Renal cortical epithelial cell (primary cell): ENCODE results near the gene SCRN1. TPM values are rescaled to one million over a fixed set of nuclear protein-coding genes. Genes with fewer than 3 reads are reported as not detected.
"Not testable (repeated sequence)": the region's sequence is repeated elsewhere in the genome, so short reads cannot be mapped to it uniquely, and the experiment has no call there.

Experiments
- DNase-seq: peaks from one replicate; pipeline ENCODE4 v3.0.0-alpha.2; 2011; ENCODE audit warnings: low read depth
- total RNA-seq: library from RNA; depleted of rRNA; stranded (reverse); fragments of >200 nt; gene quantifications from 2 replicates; pipeline ENCODE4 v1.2.3, GENCODE V29; 2014

Gene SCRN1
- total RNA-seq, 1 donor from 2014 or later, result 127 TPM

DNA sequence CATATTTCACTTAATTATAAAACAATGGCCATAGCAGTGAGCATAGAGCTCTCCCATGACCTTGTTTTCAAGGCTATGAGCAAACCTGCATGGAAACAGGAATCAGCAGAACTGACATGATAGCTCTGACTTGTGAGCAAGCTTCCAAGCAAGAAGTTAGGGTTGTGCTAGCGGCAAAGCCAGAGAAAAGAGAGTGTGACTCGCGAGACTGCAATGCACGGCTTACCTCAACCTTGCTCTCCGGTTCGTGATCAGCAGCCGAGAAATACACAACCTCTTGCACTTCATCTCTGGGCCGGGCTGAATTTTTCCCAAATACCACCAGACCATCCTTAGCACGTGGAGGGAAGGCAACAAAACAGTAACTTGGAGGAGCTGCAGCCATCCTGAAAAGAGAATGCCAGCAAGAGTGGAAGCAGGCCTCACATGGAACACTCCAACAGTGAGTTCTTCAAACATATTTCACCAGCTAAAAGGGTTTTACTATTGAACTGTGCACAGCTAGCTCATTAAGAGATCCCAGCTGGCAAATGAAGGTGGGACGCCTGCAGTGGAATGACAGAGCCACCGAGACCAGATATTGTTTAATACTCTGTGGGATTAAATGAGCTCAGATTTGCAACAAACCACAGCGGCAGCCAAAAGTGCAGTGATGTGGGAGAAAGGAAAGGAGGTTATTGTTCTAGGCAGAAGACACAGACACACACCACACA, 20.8 kb downstream of the SCRN1 start:
- peak; percentile 86 for DNase-seq

DNA sequence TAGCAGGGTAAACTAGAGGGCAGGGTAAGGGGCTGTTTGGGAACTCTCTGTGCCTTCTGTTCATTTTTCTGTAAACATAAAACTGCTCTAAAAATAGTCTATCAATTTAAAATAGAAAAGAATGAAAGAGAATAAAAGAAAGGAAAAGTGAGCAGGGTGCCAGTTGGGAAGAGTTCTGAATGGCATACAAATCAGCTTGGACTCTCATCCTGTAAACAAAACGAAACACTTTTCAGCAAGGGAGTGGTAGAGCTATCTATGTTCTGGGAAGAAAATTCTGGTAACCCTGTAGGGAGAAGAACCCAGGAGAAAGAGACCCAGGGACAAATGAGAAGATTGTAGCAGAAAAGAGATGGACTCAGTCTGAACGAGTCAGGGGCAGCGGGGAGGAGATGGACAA, 24.6 kb downstream of the SCRN1 start:
- DNase-seq, result no peak

DNA sequence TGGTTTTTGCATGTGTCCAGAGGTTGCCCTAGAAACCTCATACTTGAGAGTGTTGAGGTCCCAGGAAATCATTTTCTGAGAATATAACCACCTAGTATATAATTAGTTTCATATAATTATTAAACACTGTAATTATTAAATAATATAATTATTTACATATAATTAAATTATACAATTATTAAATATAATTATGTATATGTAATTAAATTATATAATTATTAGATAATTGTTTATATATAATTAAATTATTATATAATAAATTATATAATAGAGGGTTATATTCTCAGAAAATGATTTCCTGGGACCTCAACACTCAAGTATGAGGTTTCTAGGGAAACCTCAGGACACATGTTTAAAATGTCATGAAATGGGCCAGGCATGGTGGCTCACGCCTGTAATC, 27.6 kb downstream of the SCRN1 start:
- no peak for DNase-seq

DNA sequence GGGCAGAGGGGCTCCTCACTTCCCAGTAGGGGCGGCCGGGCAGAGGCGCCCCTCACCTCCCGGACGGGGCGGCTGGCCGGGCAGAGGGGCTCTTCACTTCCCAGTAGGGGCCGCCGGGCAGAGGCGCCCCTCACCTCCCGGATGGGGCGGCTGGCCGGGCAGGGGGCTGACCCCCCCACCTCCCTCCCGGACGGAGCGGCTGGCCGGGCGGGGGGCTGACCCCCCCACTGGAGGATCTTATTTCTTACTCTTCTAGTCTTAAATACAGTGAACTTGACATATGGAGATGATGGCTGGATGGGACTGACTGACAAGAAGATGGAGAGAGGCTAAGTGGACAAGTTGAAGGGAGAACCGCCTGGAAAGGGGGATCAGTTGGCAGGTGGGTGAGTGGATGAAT, 28.0 kb downstream of the SCRN1 start:
- not testable (repeated sequence) for DNase-seq

DNA sequence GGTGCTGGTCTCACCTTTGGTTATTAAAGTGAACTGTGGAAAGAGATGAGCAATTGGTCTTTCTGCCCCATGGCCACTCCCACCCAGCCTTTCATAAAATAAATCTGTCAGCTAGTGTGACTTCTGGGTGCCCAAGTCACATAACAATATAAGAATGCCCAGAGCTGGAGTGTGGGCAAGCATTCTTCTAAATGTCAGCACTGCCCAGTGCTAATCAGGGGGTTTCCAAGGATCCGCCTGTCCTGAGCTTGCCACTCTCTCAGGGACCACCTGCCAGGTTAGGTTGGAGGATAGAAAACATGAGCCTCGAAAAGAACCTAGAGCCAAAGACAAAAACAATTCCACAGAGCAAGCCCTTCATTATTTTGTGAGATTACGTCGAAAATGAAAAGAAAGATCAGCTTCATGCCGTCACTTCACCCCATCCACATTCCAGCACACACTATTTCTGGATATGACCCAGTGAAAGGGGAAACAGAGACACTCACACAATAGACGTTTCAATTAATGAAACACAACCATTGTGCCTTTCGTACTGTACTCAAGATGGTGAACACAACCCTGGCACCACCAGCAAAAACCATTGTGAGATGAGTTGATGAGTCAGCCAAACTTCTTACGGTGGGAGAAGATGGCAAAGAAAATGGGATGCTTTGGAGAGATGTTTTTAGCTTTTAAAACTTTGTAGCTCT, 30.8 kb downstream of the SCRN1 start:
- DNase-seq, result no peak

DNA sequence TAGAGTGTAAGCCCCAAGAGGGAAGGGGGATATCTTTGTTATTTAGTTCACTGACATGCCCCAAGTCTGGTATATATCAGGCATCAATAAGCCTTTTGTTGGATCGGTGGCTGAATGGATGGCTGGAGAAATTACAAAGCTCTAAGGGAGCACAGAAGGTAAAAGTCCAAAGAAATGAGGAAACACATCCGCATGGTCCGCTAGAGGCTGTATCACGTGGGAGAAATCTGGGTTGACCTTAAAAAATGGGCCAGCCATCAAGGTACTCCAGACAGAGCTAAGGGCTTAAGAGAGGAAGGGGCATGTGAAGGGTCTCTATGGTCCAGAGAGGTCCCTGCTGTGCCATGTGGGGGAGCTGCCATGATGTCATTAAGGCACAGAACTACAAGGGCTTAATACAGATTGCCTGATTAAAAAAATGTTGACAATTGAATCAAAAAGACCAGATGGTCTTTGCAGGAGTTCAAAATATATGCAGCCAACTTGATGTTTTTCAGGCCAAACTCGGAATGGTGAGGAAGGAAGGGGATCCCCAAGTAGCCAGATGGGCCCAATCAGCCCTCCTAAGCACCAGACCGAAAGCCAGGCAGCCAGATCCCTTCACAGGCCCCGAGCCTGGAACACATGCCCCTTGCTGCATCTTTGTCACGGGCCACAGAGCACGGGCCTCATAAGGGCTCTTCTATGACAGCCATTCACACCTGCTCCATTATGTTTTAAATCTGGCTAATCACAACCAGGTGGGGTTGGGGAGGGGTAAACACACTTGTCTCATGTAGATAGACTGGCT, 31.9 kb downstream of the SCRN1 start:
- DNase-seq, result no peak

DNA sequence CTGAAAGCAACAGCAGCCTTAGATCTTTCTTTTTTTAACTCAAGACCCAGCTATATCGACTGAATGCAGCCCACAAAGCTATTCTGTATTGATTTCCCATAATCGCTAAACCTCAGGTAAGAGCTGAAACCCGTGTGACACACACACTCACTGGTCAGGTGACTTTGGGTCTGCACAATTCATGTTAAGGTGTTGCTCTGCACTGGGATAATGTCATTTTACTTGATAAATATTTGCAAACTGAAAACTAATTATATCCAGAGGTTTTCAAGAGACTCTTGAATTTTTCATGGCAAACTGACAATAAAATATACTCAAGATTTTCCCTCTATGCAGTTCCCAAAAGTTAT, 33.1 kb downstream of the SCRN1 start:
- DNase-seq, result no peak

DNA sequence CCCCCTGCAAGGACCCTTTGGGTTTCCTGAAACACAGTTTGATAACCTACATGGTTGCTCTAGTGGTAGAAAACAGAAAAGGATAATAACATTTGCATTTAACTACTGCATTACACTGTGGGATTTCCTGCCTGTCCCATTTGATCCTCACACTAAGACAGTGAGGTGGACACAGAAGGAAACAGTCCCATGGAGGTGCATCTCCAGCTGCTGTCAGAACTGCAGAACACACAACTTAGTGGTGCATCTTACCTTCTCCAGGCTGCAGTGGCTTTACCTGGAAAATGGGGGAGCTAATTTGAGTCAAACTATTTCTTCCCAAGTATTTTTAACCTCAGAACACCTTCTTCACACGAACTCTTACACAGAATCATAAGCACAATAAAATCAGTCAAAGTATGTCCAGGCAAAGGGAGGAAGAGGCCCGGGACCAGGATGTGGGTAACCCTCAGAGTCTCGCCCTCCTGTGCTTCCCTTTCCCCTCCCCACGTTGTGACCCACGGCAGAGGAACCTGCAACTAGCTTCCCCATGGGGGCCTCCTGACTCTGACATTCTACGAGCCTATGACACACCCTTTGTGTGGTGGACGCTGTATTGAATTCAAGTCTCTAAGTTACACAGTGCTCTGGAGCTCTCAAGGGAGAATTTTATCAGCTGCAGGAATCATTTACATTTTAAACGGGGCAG, 33.7 kb downstream of the SCRN1 start:
- no peak for DNase-seq

DNA sequence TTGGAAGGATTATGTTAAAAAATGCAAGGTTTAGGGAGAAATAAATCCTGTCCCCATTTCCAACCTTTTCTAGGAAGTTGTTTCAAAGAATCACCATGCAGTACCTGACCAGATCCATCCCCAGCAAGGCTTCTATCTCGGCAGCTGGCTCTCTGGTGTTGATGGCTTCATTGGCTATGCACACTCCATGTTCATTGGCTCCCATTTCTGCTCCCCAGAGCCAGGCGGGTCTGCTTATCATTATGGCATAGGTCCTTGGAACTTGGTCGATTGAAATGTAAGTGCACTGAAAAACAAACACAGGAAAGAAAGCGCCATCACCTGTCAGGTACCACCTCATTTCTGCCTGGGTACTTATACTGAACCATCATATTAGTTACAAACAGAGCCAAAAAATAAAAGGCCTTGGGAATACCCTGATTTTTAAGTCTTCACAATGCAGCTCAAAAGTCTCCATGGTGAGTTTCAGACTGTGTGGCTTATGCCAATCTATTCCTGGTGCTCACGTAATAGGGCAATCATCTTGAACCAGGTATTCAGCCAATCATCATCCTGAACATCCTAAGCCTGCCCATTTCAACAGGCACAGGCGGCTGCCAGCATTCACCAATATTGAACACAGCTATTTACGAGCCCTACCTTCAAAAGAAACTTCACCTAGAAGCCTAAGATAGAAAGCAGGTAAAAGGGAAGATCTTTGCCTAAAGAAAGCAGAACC, 34.4 kb downstream of the SCRN1 start:
- no peak for DNase-seq

DNA sequence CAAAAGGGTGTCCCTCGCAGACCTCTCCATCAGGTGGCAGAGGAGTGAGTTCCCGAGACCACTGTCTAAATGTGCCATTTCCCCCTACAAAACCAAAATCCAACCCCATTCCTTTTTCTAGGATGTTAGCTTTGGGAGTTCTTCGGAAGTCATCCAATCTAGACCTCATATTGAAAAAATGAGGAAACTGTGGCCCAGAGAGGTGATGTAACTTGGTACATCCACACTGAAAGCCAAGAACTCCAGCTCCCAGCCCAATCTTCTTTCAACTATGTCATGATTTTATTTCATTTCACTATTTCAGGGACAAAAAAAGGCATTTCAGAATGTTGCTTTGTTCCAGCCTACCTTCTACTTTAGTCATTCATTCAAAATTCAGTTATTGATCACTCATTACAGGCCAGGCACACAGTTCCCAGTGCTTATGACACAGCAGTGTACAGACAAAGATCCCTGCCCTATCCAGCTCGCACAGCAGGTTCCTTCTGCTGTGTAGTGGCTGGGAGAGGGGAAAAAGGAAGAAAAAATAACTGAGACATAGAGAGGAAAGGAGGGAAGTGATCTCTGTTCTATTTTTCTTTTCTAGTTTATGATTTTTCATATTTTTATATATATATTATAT, 35.8 kb downstream of the SCRN1 start:
- DNase-seq, result no peak

DNA sequence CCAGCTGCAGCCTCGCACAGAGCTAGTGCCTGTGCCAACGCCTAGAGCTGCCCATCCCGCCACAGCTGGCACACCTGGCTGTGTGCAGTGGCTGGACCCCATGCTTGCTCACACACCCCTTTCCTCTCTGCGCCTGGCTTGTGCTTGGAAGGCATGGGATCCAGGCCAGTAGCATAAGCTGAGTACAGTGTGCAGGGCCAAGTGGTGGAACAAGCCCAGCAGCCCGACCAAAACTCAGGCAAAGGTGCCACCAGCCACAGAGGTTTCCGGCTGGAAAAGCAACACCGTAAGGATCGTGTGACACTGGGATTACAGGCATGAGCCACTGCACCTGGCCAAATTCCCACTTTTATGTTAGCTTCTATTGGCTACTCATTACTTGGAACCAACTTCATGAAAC, 38.4 kb downstream of the SCRN1 start:
- DNase-seq, result no peak

DNA sequence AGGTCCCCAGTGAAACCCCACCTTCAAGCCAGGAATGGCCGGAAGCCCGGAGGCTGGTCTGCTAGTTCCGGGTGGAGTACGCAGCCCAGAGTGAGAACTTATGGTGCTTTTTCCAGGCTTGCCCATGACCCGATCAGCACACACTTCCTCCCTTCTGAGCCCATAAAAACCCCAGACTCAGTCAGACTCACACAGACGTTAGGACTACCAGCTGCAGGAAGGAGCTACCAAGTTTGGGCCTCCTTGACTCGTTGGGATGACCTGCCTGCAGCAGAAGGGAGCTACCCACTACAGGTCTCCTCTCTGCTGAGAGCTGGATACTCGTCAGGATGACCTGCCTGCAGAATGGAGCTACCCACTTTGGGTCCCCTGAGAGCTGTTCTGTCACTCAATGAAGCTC, 39.1 kb downstream of the SCRN1 start:
- no peak for DNase-seq

DNA sequence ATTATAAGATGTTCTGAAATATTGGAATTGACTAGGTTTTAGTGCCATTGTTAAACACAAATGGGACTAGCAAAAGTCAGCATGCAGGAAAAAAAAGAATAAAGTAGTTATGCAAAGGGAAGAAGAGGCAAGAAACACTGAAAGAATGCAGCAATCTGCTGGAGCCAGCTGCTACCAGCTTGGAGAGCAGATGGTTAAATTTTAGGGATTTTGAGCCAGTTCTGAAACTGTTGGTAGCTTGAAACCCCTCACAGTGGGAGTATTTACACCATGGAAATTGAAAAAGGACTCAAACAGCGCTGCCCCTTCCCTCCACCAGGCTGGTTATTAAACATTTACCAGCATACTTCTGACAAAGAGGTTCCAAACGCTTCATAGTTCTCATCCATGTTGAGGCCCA, 41.0 kb downstream of the SCRN1 start:
- DNase-seq, result no peak

DNA sequence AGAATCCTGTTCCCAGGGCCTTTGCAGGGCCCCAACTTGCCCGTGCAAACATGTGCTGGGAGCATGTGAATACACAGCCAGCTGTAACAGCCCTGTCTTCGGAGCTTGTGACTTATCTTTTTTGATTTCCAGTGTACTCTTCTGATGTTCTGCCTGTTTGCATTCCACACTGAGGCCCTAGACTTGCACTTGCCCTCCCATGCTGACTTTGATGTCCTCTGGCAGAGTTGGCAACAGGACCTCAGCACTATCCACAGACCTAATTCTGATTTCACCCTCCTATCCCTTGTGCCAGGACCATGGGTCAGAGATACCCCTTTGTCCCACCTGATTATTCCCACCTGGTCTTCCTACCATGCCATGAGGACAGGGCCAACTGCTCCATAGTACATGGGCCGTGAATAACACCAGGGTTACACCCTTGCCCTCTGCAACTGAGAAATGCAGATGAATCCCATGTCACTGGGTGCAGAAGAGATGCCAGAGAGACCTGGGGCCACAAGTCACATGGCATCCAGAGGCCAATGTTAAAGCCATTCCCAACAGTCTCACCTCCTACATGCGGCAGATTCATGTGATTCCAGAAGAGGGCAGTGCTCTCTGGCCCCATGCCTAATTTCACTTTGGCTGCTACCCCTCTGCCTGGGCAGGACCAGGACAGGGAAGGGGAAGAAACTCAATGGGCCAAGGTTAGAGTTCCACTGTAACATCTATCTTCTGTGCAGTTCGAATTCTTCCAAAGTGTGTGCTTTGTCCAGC, 43.0 kb downstream of the SCRN1 start:
- peak; percentile 21 for DNase-seq

DNA sequence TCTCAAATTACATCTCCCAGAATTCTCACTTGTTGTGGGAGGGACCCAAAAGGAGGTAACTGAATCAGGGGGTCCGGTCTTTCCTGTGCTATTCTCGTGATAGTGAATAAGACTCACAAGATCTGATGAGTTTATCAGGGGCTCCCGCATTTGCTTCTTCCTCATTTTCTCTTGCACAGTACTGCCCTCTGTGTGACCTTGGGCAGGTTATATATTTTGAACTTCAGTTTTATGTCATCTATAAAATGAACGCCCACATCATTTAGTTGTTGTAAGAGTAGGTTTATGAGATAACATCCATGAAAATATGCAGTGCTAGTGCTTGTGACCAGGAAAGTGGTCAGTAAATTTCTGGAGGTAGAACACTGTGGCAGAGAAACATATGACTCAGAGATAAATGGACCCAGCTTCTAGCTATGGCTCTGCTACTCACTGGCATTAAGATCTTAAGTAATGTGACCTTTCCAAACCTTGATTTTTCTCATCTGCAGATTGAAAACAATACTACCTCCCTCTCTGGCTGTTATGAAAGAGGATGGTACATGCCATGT, 44.3 kb downstream of the SCRN1 start:
- DNase-seq, result peak; percentile 18

DNA sequence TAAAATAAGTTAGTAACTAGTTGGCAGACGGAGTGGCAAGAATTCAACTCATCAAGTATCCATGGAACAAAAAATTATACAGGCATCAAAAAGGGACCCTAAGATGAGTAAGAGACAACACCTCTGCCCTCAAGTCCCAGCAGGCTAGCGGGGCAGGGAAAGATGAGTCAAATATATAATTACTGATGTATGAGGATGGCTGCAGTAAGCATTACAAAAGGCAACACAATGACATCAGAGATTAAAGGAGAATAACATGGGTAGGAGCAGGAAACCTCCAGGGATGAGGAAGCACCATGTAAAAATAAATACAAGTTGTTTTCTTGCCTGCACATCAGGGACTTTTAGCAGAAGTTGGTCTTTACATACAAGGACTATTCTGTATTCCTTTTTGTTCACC, 49.4 kb downstream of the SCRN1 start:
- no peak for DNase-seq

DNA sequence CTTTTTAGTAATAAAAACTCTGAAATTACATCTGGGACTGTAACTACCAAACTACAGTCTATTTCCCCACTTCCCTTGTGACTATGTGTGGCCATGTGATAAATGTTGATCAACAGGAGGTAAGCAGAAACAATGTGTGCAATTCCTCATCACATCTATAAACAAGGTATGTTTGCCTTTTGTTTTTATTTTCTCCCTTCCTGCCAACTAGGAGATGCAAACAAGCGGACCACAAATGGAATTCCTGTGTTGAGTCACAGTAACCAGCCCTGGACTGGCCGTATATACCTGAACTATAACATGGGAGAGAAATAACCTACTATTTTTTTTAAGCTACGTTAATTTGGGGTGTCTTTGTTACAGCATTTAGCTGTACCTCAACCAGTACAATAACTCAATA, 52.5 kb downstream of the SCRN1 start:
- peak; percentile 22 for DNase-seq

DNA sequence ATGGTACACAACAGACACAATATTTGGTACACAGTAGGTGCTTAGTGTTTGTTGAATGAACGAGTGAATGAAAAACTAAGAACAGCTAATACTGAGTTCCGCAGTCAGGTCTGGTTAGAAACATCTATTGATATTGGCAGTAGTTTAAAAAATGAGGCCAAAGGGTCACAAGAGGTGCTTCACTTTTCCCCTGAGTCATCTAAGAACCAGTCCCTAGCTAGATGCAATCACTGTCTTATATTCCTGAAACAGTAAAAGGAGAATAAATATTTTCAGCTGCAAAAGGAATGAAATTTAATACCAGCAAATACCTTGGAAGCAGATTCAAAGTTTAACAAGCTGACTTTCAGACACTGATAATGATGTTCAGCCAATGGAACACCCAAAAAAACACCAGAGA, 54.5 kb downstream of the SCRN1 start:
- no peak for DNase-seq

DNA sequence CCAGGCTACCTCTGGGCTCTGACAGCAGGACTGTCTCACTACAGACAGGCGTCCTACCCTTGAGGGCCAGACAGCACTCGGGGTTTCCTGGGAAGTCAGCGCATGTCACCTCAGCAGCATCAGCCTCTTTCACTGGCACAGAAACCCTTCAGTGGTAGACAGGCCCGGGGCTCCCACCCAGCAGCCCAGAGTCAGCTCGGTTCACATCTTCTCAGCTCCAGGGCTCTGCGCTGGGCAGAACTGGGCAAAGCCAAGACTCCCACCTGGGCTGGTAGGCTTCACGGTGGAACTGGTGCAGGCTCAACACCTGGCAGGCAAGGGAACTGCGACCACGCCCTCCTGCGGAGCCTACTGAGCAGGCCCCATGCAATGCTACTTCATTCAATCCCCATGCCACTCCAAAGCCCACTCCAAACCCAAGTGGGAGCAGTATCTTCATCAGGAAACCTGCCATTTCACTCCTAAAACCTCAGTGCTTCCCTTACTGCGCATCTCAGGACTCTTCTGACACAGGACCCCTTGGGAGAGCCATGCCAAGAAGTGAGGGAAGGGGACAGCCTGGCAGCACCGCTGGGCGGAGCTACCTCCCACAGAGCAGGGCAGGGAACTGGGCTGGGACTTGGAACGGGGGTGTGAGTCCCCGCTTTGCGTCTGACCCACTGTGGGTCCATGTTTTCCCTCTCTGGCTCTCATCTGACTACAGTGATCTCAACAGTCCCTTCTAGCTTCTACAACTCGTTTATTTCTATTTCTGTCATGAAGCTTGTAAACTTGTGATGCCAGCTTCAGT, 60.4 kb downstream of the SCRN1 start:
- no peak for DNase-seq
